CD4-positive, alpha-beta T cell treated with Interleukin-15 for 1 hour (primary cell): ENCODE measurements around the gene ZNF844.
"Not testable (repeated sequence)": the region's sequence is repeated elsewhere in the genome, so short reads cannot be mapped to it uniquely, and the experiment has no call there.

Source experiments
- DNase-seq: peaks from one replicate; pipeline ENCODE4 v3.0.0-alpha.2; 2020

Gene ZNF844

GRCh38 chr19:12064590-12065538, at the start of gene ZNF844:
Gene ZNF844 (plus strand): TSS chr19:12064731. CDS start chr19:12064874, 143 bp downstream.
- DNase-seq: peak; percentile 86

GRCh38 chr19:12015015-12015752, 49.3 kb upstream of the ZNF844 start:
- DNase-seq: no peak

GRCh38 chr19:12015753-12016116, 48.8 kb upstream of the ZNF844 start:
- no peak for DNase-seq

GRCh38 chr19:12034198-12034597, 30.3 kb upstream of the ZNF844 start:
- DNase-seq: no peak

- DNase-seq: no peak
Observed at GRCh38 chr19:12034620-12035019, 29.9 kb upstream of the ZNF844 start.

GRCh38 chr19:12035220-12036172, 29.0 kb upstream of the ZNF844 start, which contains the start of gene ZNF433:
Gene ZNF433 (minus strand): TSS chr19:12035679. CDS start chr19:12035539, 140 bp downstream.
- peak; percentile 72 for DNase-seq

GRCh38 chr19:12042893-12043292, 21.6 kb upstream of the ZNF844 start:
- no peak for DNase-seq

- no peak for DNase-seq
Observed at GRCh38 chr19:12043752-12044422, 20.6 kb upstream of the ZNF844 start.

- DNase-seq: no peak
Observed at GRCh38 chr19:12047868-12048267, 16.7 kb upstream of the ZNF844 start.

GRCh38 chr19:12052091-12052496, 12.4 kb upstream of the ZNF844 start:
- no peak for DNase-seq

- peak; percentile 59 for DNase-seq
Observed at GRCh38 chr19:12052497-12053169, 11.9 kb upstream of the ZNF844 start, which contains the start of gene ZNF878. Gene ZNF878 (minus strand): TSS chr19:12052961. CDS start chr19:12052801, 160 bp downstream.

GRCh38 chr19:12055784-12056183, 8.7 kb upstream of the ZNF844 start:
- no peak for DNase-seq

GRCh38 chr19:12075538-12076139, 11.1 kb downstream of the ZNF844 start:
- no peak for DNase-seq

GRCh38 chr19:12076331-12076730, 11.8 kb downstream of the ZNF844 start:
- DNase-seq: not testable (repeated sequence)

- no peak for DNase-seq
Observed at GRCh38 chr19:12077375-12077774, 12.8 kb downstream of the ZNF844 start.

- not testable (repeated sequence) for DNase-seq
Observed at GRCh38 chr19:12083336-12083735, 18.8 kb downstream of the ZNF844 start.

GRCh38 chr19:12085074-12085818, 20.7 kb downstream of the ZNF844 start:
- no peak for DNase-seq

GRCh38 chr19:12090807-12091206, 26.3 kb downstream of the ZNF844 start:
- DNase-seq: peak; percentile 54

- DNase-seq: peak; percentile 60
Observed at GRCh38 chr19:12092065-12092867, 27.7 kb downstream of the ZNF844 start.
